HG03108 (cell line): ENCODE measurements around the gene CST11.
"Not testable (repeated sequence)": the region's sequence is repeated elsewhere in the genome, so short reads cannot be mapped to it uniquely, and the experiment has no call there.

Source experiments
- ATAC-seq: cut with Tn5 transposase; IDR thresholded peaks from one replicate; pipeline ENCODE4 v1.9.1; 2021; ENCODE audit warnings: moderate library complexity; ENCODE audit not compliant: unreplicated experiment

The CST11 gene, protein sequence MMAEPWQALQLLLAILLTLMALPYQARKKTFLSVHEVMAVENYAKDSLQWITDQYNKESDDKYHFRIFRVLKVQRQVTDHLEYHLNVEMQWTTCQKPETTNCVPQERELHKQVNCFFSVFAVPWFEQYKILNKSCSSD

DNA sequence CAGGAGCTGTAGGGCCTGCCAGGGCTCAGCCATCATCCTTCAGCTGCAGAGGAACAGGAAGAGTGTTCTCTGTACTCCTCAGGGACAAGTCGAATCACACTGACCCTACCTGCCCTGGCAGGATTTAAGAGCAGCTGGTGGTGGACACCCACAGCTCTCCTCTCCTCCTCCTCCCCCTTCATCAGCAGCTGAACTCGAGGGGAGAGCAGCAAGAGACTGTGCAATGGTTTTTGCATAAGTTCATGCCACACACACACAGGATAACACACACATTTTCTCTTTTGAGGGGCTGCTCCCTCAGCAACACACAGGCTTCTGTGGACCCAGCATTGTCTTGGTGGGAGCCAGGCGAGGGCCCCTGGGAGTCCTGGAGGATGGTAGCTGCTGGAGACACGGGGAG, at the start of gene CST11:
Gene CST11, minus strand, starts transcription at position 101 of the 400 bp plus-strand sequence. Its CDS starts 65 bp downstream, at position 36.
- no peak for ATAC-seq

DNA sequence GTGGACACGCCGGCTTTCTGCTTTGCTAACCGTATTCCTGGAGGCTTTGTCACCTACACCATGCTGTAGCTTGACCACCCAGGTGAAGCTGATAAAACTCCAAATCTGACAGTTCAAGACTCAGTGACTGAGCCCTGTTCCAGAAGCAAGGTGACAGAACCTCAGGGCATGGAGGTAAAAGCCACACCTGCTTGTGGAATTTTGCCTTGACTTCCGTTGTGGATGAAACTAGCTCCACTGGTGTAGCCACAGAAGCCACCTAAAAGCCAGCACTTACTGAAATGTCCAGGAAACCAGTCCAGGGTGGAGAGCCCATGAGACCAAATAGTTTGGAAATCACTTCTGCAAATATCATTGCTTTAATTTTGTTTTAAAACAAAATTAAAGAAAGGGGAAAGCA, 49.2 kb upstream of the CST11 start:
- no peak for ATAC-seq

DNA sequence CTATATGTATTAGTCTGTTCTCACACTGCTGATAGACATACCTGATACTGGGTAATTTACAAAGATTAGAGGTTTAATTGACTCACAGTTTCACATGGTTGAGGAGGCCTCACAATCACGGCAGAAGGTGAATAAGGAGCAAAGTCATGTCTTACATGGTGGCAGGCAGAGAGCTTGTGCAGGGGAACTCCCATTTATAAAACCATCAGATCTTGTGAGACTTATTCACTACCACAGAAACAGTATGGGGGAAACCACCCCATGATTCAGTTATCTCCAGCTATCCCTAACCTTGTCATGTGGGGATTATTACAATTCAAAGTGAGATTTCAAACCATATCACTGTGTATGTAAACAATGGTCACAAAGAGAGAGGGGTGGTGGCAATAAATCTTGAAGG, 44.9 kb upstream of the CST11 start:
- no peak for ATAC-seq

DNA sequence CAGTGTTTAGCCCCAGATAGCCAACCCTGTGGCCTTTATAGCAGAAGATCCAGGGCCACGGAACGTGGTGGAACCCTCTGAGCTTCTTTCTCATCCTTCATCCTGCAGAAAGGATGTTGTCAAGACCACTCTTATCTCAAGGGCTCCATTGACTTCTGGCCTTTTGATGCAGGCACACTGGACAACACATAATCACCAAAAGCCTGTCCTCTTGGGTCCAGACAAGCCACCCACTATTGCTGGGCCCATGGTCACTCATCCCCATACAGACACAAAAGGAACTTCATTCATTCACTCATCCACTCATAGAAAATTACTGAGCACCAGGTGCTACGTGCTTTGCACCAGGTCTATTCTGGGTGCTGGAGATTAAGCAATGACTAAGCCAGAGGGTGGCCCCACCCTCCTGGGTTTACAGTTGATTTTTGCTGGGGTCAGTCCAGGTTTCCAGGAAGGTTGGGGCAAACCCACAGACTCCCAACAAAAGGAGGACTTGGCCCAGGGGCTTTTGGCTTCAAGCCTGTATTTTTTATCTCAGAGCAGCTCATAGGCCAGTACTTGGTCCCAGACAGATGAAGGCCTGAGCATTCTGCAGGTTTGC, 40.6 kb upstream of the CST11 start:
- no peak for ATAC-seq

DNA sequence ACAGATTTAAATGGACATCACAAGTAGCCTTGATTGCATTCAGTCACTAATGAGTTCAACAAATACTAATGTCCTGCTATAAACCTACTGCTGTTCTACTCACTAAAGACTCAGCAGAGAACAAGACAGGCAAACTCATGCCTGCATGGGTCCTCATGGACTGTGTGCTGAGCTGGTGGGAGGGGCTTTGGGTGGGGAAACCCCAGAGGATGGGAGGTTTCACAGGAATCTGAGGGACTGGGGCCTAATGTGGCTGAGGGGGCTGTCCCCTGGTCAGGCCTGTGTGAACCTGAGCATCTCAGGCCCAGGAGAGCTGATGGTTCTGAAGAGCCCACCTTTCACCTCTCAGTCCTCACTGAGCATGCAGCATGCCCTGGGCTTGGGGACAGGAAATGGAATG, 39.6 kb upstream of the CST11 start:
- ATAC-seq = no peak

DNA sequence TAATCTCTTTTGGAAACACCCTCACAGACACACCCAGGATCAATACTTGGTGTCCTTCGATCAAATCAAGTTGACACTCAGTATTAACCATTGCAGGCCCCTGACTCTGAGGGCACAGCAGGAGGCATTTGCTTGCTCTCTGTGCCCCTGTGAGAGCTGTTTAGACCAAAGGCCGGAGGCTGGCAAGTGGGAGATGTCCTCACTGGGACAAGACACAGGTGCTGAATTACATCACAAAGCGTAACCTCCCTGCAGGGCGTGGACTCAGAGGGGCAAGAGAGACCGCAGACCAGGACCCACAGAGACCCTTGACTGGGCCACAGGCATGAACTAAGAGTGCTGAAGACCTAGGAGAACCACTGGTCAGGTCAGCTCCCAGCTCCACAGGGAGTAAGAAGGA, 38.1 kb upstream of the CST11 start, which contains the start of gene CST8:
Gene CST8, plus strand, starts transcription at position 301 of the 400 bp plus-strand sequence. CDS start 551 bp downstream, outside the sequence.
- no peak for ATAC-seq

DNA sequence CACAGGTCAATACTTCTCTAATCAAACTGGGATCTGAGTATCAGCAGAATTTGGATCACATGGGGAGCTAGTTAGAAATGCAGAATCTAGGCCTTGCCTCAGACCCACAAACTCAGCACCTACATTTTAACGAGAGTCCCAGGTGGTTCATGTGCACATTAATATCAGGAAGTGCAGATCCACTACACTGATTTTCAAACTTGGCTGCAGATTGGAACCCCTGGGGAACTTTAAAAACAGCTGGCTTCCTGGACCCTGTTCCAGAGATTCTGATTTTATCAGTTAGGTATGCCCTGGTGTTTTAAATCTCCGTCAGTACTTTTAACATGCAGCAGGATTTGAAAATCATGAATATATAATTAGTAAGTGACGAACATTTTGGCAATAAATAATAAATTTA, 36.3 kb upstream of the CST11 start:
- no peak for ATAC-seq

DNA sequence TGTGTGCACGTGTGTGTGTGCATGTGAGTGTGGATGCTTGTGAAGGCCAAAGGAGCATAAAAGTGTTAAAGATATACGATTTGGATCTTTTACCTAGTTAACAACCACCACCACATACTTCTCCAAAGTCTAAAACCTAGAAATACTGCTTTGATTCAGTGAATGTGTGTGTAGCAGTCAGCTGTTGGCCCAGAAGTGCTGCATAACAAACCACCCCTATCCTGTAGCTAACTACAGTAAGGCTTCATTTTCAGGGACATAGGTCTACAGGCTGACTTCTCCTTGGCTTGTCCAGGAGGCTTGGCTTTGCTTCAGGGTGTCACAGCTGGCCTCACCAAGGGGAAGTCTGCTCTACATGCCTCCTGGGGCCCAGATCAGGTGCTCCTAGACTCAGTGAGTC, 35.8 kb upstream of the CST11 start:
- no peak for ATAC-seq

DNA sequence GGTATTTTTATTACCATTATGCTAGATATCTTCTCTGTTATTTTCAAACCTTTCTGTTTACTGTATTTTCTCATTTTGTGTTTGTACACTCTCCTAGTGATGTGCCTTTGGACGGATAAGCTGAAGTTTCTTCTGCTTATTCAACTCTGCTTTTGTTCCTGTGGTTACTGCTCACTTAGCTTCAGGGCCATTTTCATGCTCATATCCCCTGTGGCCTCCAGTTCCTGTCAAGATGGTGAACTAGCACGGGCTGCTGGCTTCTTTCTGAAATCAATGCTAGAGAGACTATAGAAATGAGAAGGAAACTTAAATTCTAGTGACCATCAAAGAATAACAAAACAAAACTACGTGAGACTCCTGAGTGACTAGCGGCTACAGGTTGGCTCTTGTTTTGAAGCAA, 31.4 kb upstream of the CST11 start:
- ATAC-seq = no peak

DNA sequence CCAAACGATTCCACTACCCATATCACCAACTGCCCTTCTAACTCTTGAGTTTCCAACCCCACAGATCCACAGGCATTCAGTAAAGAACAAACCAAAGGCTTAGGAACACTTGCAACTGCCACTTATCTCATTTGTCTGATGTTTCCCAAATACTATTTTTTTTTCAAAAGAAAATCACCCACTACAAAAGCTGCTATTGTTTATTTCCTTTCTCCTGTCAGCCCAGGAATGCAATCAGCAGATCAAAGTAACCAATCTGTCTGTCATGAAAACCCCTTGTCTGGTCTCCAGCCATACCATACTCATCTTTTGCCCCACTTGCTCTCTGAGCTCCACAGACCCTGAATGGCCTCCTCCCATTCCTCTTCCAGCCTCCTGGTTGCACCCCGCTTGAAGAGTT, 29.5 kb upstream of the CST11 start:
- no peak for ATAC-seq

DNA sequence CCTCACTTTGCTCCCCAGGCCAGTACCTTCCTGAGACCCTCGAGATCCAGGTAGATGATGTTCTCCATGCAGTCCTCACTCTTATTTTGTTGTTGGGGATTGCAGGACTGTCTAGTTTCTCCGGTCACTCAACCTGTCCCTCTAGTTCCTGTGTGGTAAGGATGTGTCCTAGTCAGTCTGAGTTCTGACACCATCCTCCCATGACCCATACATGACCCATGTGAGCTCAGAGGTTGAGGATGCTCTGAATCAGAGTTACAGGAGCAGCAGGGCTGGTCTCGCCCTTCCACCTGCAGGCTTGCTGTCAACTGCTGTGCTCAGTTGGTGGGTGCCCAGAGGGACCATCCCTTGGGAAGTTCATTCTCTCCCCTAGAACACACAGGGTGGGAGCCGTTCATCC, 26.4 kb upstream of the CST11 start:
- ATAC-seq = no peak

DNA sequence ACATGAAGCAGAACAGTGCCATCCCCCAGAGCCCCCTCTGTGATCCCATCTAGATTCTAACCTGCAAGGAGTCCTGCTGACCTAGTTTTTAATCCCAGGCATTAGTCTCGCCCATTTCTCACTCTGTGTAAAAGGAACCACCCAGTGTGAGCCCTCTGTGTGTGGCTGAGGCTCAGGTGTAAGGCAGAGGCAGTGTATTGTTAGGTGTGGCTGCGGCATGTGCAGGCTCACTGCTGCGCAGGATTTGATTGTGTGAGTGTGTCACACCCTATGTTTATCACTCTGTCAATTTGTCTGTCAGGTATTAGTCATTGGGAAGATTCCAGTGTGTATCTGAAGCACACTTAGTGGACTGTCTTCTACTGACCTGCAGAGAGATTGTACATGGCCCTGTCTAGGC, 24.5 kb upstream of the CST11 start:
- no peak for ATAC-seq

DNA sequence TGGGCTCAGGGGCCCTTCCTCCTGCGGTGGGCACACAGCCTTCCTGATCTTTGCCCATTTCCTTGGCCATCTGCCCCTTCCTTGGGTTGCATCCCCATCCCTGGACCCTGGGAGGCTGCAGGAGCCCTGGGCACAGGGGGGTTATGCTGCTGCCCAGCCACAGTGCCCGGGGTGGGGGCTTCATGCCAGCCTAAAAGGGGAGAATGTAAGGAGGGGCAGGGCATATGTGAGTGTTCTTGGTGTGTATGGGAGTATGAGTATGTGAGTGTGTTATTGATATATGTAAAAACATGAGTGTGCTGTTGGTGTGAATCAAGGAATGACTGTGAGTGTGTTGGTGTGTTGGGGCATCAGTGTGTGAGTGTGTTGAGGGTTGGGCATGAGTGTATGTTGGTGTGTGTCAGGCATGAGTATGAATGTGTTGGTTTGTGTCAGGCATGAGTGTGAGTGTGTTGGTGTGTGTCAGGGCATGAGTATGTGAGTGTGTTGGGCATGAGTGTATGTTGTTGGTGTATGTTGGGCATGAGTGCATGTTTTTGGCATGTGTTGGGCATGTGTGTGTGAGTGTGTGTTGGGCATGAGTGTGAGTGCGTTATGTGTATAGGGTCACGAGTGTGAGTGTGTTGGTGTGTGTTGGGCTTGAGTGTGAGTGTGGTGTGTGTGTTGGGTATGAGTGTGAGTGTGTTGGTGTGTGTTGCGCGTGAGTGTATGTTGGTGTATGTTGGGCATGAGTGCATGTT, 23.5 kb upstream of the CST11 start:
- no peak for ATAC-seq

DNA sequence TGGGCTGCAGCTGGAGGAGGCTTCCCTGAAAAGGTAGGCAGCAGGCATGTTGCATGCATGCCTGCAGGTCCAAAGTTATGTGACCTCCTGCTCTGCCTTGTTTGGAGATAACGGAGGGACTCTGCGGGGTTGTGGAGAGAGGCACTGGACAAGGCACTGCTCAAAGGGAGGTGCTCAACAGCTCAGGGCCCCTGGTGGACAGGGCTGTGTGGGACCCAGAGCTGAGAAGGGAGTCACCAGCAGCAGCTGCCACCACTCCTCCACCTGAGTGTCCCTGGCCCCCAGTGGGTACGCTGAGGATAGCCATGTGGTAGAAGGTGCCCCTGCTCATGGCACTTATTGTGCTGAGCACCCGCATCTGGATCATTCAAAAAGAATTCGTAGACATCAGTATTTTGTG, 22.7 kb upstream of the CST11 start:
- ATAC-seq = no peak

DNA sequence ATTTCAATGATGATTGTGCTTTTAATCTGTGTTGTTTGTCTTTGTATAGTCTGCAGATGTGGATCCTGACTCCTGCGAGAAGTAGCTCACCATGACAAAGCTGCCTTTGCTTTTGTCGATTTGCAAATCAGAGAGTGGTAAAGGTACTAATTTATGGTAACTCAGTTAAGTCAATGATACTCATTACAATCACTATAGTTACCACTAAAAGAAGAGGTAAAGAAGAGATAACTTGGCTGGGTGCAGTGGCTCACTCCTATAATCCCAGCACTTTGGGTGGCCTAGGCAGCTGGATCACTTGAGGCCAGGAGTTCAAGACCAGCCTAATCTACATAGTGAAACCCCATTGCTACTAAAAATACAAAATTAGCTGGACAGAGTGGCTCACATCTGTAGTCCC, 20.6 kb upstream of the CST11 start:
- not testable (repeated sequence) for ATAC-seq

DNA sequence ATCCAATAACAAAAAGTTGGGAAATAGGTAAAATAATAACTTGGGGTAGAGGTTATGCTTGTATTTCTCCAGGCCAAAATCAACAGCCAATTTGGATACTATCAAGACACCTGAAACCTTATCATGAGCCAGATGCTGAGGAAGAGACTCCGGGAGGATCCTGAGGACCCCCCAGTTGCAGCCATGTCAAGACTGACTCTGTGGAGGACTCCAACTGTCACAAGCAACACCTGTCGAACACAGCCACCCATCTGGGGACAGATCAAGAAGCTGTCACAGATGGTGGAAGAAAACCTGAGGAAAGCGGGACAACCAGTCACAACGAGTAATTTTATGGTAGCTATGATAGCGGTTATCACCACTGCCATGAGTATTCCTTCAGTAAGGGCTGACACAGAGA, 19.6 kb upstream of the CST11 start:
- not testable (repeated sequence) for ATAC-seq

DNA sequence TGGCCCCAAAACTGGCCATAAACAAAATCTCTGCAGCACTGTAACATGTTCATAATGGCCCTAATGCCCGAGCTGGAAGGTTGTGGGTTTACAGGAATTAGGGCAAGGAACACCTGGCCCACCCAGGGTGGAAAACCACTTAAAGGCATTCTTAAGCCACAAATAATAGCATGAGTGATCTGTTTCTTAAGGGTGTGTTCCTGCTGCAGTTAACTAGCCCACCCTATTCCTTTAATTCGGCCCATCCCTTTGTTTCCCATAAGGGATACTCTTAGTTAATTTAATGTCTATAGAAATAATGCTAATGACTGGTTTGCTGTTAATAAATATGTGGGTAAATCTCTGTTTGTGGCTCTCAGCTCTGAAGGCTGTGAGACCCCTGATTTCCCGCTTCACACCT, 14.3 kb upstream of the CST11 start:
- ATAC-seq = not testable (repeated sequence)

DNA sequence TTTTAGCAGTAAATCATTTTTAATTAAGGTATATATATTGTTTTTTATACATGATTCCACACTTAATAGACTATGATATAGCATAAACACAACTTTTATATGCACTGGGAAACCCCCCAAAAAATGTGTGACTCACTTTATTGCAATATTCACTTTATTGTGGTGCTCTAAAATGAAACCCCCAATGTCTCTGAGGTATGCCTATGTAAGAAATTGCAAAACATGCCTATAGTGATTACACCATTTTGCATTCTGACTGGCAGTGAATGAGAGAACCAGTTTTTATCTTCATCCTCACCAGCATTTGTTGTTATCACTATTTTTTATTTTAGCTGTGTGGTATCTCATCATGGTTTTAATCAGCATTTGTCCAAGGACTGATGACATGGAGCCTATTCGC, 8.5 kb upstream of the CST11 start:
- no peak for ATAC-seq

DNA sequence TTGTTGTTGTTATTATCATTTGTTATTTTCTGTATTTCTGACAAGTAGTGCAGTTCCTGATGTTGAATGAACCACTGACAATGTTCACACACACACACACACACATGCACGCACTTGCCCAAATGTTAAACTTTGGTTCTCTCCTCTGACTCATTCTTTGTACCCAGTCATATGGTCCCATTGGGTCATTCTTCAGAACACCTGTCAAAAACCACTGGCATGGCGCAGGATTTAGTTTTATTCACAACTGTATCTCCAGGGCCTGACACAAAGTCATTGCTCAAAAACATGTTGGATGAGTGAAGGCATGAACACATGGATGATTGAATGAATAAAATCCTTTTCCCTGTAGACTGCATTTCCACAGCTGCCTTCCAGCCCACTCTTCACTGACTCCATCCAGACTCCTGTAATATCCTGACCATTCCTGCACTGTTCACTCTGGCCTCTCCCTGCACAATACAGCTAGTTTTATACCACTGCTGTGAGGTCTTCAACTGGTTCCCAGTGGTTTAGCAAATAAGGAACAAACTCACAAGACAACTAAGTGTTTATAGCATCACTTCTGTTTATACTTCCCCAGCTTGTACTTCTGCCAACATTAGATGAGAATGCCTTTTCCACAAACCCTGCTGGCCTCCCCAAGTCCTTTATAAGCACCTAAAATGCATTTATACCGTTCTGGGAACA, 6.9 kb upstream of the CST11 start:
- ATAC-seq = no peak

DNA sequence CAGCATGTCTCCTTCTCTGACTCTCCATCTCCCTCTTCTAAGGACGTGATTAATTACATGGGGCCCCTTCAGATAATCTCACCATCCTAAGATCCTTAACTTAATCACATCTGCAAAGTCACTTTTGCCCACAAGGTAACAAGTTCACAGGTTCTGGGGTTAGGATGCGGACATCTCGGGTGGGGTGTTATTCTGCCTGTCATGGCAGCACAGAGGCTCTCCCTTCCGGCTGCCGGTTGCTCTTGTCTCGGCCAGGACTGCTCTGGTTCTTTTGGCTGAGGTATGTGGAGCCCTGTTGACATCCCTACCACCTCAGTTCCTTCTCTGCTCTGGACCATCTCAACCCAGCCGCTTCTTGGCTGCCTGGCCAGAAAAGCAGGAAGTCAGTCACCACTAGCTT, 4.2 kb upstream of the CST11 start:
- no peak for ATAC-seq

DNA sequence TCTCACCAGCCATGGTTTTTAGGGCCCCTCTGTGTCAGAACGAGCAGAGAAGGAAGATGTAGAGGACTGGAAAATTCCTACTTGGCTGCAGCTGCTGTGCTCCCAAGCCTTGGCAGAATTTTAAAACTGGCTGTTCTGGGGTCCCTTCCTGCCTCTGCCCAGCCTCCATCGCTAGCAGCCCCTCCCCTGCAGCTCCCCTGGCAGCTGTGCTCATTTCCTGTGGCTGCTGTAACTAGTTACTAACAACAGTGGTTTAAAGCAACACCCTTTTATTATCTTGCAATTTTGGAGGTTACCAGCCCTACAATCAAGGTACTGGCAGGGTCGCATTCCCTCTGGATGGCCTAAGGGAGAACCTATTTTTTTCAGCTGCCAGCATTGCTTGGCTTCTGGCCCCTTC, 3.7 kb upstream of the CST11 start:
- no peak for ATAC-seq

DNA sequence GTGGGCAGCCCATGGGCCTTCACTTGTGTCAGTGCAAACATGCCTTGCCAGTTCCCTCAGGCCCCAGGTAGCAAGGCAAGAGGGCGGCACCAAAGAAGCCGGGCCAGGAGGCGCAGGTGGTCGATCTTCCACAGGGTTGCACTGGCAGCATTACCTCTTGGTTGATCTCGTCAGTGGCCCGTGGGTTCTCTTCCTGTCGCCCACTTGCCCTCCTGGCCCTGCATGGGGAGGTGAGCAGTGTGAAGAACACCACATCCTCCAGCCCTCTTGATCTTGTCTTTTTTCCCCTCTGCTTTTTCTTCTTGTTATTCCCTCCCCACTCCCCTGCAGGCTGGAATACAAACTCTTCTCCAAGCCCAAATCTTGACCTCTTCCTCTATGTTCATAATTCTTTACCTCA, 3.0 kb upstream of the CST11 start:
- no peak for ATAC-seq
